Astrocyte of the spinal cord (primary cell): ENCODE data around the gene ABI3.

Source experiments
- DNase-seq: peaks from one replicate; pipeline ENCODE4 v3.0.0; 2011; ENCODE audit warnings: low read depth, low spot score
- H3K4me3 ChIP-seq: 2 replicates; pipeline ENCODE4 v1.5.1; 2011; ENCODE audit warnings: low read depth, mild to moderate bottlenecking, low read length, moderate library complexity
- CTCF ChIP-seq: IDR thresholded peaks from 2 replicates; pipeline ENCODE4 v1.5.1; 2012; ENCODE audit warnings: low read depth, mild to moderate bottlenecking, low read length, inconsistent platforms
- in situ Hi-C: cut with HindIII; loops from 2 replicates; pipeline ENCODE4 v1.10.0; 2017; ENCODE audit warnings: low sequenced_read_pairs

ABI3 gene

DNA sequence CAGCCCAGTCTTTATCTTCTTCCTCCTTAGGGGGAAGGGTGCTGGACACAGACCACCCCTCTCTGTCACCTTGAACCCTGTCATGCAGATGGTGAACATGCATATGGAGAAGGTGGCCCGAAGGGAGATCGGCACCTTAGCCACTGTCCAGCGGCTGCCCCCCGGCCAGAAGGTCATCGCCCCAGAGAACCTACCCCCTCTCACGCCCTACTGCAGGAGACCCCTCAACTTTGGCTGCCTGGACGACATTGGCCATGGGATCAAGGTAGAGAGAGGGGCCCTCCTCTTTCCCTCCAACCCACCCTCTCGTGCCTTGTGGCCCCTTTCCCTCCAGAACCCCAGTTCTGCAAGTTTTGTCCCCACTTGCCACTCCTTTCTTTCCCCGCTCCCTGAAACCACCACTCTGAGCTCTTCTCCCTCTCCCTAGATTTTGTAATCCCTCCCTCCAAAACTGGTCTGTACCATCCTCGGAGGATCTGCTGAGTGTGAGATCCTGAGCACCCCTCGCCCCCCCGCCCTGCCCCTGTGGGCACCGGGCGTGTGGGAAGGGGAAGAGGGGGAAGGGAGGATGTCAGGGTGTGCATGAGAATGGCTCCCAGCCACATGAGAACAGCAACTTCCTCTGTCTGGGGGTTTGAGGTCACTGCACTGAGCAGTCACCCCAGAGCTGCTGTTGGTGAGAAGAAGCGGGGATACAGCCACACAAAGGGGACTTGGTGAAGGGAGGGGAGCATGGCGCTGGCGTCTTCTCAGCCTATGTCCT lies 7.3 kb downstream of the ABI3 start:
- no peak for DNase-seq
- no peak for TF ChIP-seq CTCF
- no peak overlapping the region for H3K4me3 ChIP-seq
- in situ Hi-C loops, result no loop called here

- no peak for DNase-seq
- TF ChIP-seq CTCF, result peak; percentile 28
- no peak overlapping the region for H3K4me3 ChIP-seq
These were observed 8.7 kb downstream of the ABI3 start for GRCh38 chr17:49218941-49219913.

GRCh38 chr17:49219987-49220386 lies 9.5 kb downstream of the ABI3 start:
- TF ChIP-seq CTCF, result no peak
- in situ Hi-C loops, result no loop called here
- H3K4me3 ChIP-seq, result no peak overlapping the region
- no peak for DNase-seq

More at GRCh38 chr17:49218941-49219913, 8.7 kb downstream of the ABI3 start:
- in situ Hi-C loops, result no loop called here

DNA sequence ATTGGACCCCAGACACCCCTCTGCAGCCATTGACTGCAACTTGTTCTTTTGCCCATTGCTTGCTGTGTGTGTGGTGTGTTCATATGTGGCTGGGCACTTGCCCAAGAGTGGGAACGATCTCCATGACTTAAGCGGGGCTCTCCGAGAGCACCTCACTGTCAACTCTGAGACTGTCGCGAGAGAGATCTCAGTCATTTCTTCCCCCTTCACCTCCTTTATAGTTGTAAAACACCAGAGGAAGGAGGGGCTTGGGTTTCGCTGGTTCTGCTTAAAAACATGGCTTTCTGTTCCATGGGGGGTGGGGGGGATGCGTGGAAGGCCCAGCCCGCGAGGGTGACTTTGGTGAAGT lies 12.6 kb downstream of the ABI3 start:
- in situ Hi-C loops, result no loop called here

GRCh38 chr17:49223517-49224197 lies 13.2 kb downstream of the ABI3 start:
- in situ Hi-C loops, result no loop called here
- TF ChIP-seq CTCF, result peak; percentile 94
- no peak for DNase-seq
- no peak overlapping the region for H3K4me3 ChIP-seq

More for the DNA sequence above, 12.6 kb downstream of the ABI3 start:
- no peak for DNase-seq
- TF ChIP-seq CTCF, result no peak
- no peak overlapping the region for H3K4me3 ChIP-seq
